HCT116 (cell line): ENCODE results near the gene ICA1L. TPM values are rescaled to one million over a fixed set of nuclear protein-coding genes. Genes with fewer than 3 reads are reported as not detected.

Experiments used
- ATAC-seq: fragments of 200-7000 bp; cut with Tn5 transposase; 2 replicates; pipeline ENCODE4 v1.9.1; 2020; ENCODE audit warnings: mild to moderate bottlenecking, moderate library complexity
- Bru-seq: library from RNA; stranded (reverse); fragments of 400-500 nt; gene quantifications from one replicate; lab custom pipeline; 2021; lab: Mats Ljungman, UMichigan
- BruChase-seq, 2 experiments: library from RNA; stranded (reverse); fragments of 400-500 nt; gene quantifications; one replicate each; lab custom pipeline; 2021; lab: Mats Ljungman, UMichigan
- BruUV-seq: library from RNA; stranded (reverse); fragments of 400-500 nt; replicated peaks from 2 replicates; lab custom pipeline; 2021; lab: Mats Ljungman, UMichigan
- CTCF ChIA-PET: fragments of 300-600 bp; sonication (Branson Sonifier 250); formaldehyde crosslinking; loops from one replicate; lab custom pipeline; 2021; ENCODE audit warnings: antibody characterized with exemption; lab: Charles Lee
- POLR2A ChIA-PET: fragments of 300-600, 350-600 bp; sonication (Branson Sonifier 250); formaldehyde crosslinking; loops from one replicate; lab custom pipeline; 2021; ENCODE audit warnings: antibody characterized with exemption; lab: Charles Lee
- RAD21 ChIA-PET, 2 experiments: fragments of 300-600 bp; sonication (Branson Sonifier 250); formaldehyde crosslinking; loops; one replicate each; lab custom pipeline; 2023; ENCODE audit warnings: low total read pairs in 2 of 2; ENCODE audit not compliant: uncharacterized antibody in 2 of 2, unreplicated experiment in 2 of 2, low non-redundant PET in 1 of 2; lab: Charles Lee
- DNase-seq: peaks from one replicate; pipeline ENCODE4 v3.0.0-alpha.2; 2010; ENCODE audit warnings: low read depth, low spot score
- H2AFZ ChIP-seq: fragments of 200-600 bp; shearing (Covaris generic), sonication (generic); 2 replicates; pipeline ENCODE4 v1.6.1; 2017; ENCODE audit warnings: low read depth, mixed run types, mixed read lengths, antibody characterized with exemption, low read length; ENCODE audit not compliant: poor library complexity, severe bottlenecking
- H3K27ac ChIP-seq: 2 replicates; pipeline ENCODE4 v1.5.1; 2012; ENCODE audit warnings: low read depth, low read length
- H3K27me3 ChIP-seq: fragments of 200-600 bp; sonication (generic); 2 replicates; pipeline ENCODE4 v1.6.1; 2016; ENCODE audit warnings: mixed run types, low read length, mixed read lengths; ENCODE audit not compliant: insufficient read depth
- H3K36me3 ChIP-seq, 2 experiments: fragments of 200-500 bp in 1 of 2; fragments of 200-600 bp in 1 of 2; sonication (Bioruptor generic) in 1 of 2; sonication (generic) in 1 of 2; 2 replicates each; pipeline versions ENCODE4 v1.5.1 to v1.6.1; 2014 to 2016; ENCODE audit warnings: low read length in 2 of 2, inconsistent platforms in 1 of 2, mixed read lengths in 1 of 2, mixed run types in 1 of 2; ENCODE audit not compliant: insufficient read depth in 2 of 2, control insufficient read depth in 1 of 2
- H3K4me1 ChIP-seq, 2 experiments: fragments of 200-600 bp in 1 of 2; sonication (generic) in 1 of 2; 2 replicates each; pipeline versions ENCODE4 v1.5.1 to v1.6.1; 2012 to 2017; ENCODE audit warnings: low read length in 2 of 2, inconsistent platforms in 1 of 2, mild to moderate bottlenecking in 1 of 2, mixed read lengths in 1 of 2, mixed run types in 1 of 2, moderate library complexity in 1 of 2; ENCODE audit not compliant: insufficient read depth in 2 of 2, control insufficient read depth in 1 of 2
- H3K4me2 ChIP-seq: fragments of 200-600 bp; sonication (generic); 2 replicates; pipeline ENCODE4 v1.6.1; 2017; ENCODE audit warnings: mixed run types, low read length, mixed read lengths
- H3K4me3 ChIP-seq, 2 experiments: fragments of 200-600 bp in 1 of 2; sonication (generic) in 1 of 2; replicated peaks in 1 of 2; 2 replicates each; pipeline ENCODE4 v1.5.1; 2011 to 2016; ENCODE audit warnings: low read length in 2 of 2, control low read depth in 1 of 2, low read depth in 1 of 2, mild to moderate bottlenecking in 1 of 2, mixed read lengths in 1 of 2, mixed run types in 1 of 2
- H3K79me2 ChIP-seq: fragments of 200-600 bp; sonication (generic); 2 replicates; pipeline ENCODE4 v1.6.1; 2017; ENCODE audit warnings: mild to moderate bottlenecking, mixed run types, low read length, moderate library complexity, mixed read lengths; ENCODE audit not compliant: insufficient read depth
- H3K9ac ChIP-seq: fragments of 200-600 bp; sonication (generic); 2 replicates; pipeline ENCODE4 v1.6.1; 2016; ENCODE audit warnings: low read length, mixed read lengths
- H3K9me2 ChIP-seq: fragments of 200-600 bp; sonication (generic), shearing (Covaris generic); 2 replicates; pipeline ENCODE4 v1.6.1; 2017; ENCODE audit warnings: mixed run types, mild to moderate bottlenecking, moderate library complexity; ENCODE audit not compliant: insufficient read depth
- H3K9me3 ChIP-seq, 2 experiments: fragments of 200-500 bp in 1 of 2; fragments of 200-600 bp in 1 of 2; sonication (Bioruptor generic) in 1 of 2; sonication (generic) in 1 of 2; 2 replicates each; pipeline ENCODE4 v1.6.1; 2014 to 2017; ENCODE audit warnings: low read length in 2 of 2, mixed read lengths in 2 of 2, inconsistent platforms in 1 of 2, low read depth in 1 of 2, mild to moderate bottlenecking in 1 of 2, mixed run types in 1 of 2, moderate library complexity in 1 of 2; ENCODE audit not compliant: control insufficient read depth in 1 of 2, insufficient read depth in 1 of 2
- H4K20me1 ChIP-seq: fragments of 200-600 bp; sonication (generic), shearing (Covaris generic); 2 replicates; pipeline ENCODE4 v1.6.1; 2017; ENCODE audit warnings: mixed run types, mild to moderate bottlenecking, moderate library complexity; ENCODE audit not compliant: insufficient read depth
- ATF3 ChIP-seq: IDR thresholded peaks from 2 replicates; pipeline ENCODE4 v1.6.1; 2012
- CBX3 ChIP-seq: IDR thresholded peaks from 2 replicates; pipeline ENCODE4 v1.6.1; 2012; ENCODE audit warnings: low read depth
- EGR1 ChIP-seq: IDR thresholded peaks from 2 replicates; pipeline ENCODE4 v1.6.1; 2012; ENCODE audit warnings: low read depth
- EZH2 ChIP-seq: fragments of 200-600 bp; sonication (generic); IDR thresholded peaks from 2 replicates; pipeline ENCODE4 v1.6.1; 2017; ENCODE audit warnings: antibody characterized with exemption, mixed run types
- EZH2phosphoT487 ChIP-seq: fragments of 200-600 bp; IDR thresholded peaks from 2 replicates; pipeline ENCODE4 v1.6.1; 2018; ENCODE audit warnings: antibody characterized with exemption, borderline replicate concordance
- FOSL1 ChIP-seq: IDR thresholded peaks from 2 replicates; pipeline ENCODE4 v1.6.1; 2012; ENCODE audit warnings: low read depth
- JUND ChIP-seq: IDR thresholded peaks from 2 replicates; pipeline ENCODE4 v1.6.1; 2012
- POLR2A ChIP-seq: IDR thresholded peaks from 2 replicates; pipeline ENCODE4 v1.7.0; 2011; ENCODE audit warnings: borderline replicate concordance; ENCODE audit not compliant: insufficient read depth, insufficient read length; ENCODE audit errors: extremely low read depth
- POLR2AphosphoS5 ChIP-seq: IDR thresholded peaks from 2 replicates; pipeline ENCODE4 v1.6.1; 2011; ENCODE audit warnings: mild to moderate bottlenecking, low read depth, low read length, moderate library complexity
- REST ChIP-seq: IDR thresholded peaks from 2 replicates; pipeline ENCODE4 v1.6.1; 2012; ENCODE audit warnings: low read depth
- SIN3A ChIP-seq: IDR thresholded peaks from 2 replicates; pipeline ENCODE4 v1.6.1; 2012; ENCODE audit warnings: low read depth
- SRF ChIP-seq: IDR thresholded peaks from 2 replicates; pipeline ENCODE4 v1.6.1; 2012; ENCODE audit warnings: low read depth
- TCF7L2 ChIP-seq: IDR thresholded peaks from 2 replicates; pipeline ENCODE4 v1.7.0; 2011; ENCODE audit warnings: borderline replicate concordance, inconsistent platforms; ENCODE audit not compliant: insufficient read depth, insufficient read length; ENCODE audit errors: extremely low read depth
- YY1 ChIP-seq: IDR thresholded peaks from 2 replicates; pipeline ENCODE4 v1.6.1; 2011; ENCODE audit warnings: low read length, low read depth, moderate library complexity, mild to moderate bottlenecking; ENCODE audit not compliant: insufficient replicate concordance; ENCODE audit errors: extremely low read depth
- ZBTB33 ChIP-seq: IDR thresholded peaks from 2 replicates; pipeline ENCODE4 v1.6.1; 2011; ENCODE audit warnings: mild to moderate bottlenecking, low read length, moderate library complexity; ENCODE audit not compliant: insufficient replicate concordance; ENCODE audit errors: extremely low read depth
- ZFX ChIP-seq: fragments of 450-650 bp; IDR thresholded peaks from 2 replicates; pipeline ENCODE4 v1.6.1; 2017
- ZNF274 ChIP-seq: fragments of 200-500 bp; sonication (Bioruptor generic); IDR thresholded peaks from 2 replicates; pipeline ENCODE4 v1.6.1; 2014; ENCODE audit warnings: mild to moderate bottlenecking, low read depth, low read length, inconsistent platforms
- intact Hi-C: fragments of 100-400 bp; cut with micrococcal nuclease; formaldehyde crosslinking; loops from 2 replicates; pipeline ENCODE4 v1.10.0; 2022
- long read RNA-seq: library from polyadenylated mRNA; unstranded; transcript quantifications from one replicate; pipeline ENCODE4 v2.0.0, GENCODE V29; 2021; ENCODE audit not compliant: unreplicated experiment
- polyA plus RNA-seq: library from polyadenylated mRNA; unstranded; fragments of >200 nt; gene quantifications from 2 replicates; pipeline ENCODE4 v1.2.1, GENCODE V29; 2012; ENCODE audit warnings: missing spikeins
- total RNA-seq: library from RNA; stranded (reverse); gene quantifications from one replicate; pipeline ENCODE4 v1.2.1, GENCODE V29; 2021; ENCODE audit not compliant: unreplicated experiment
- TF ChIP-seq, protein P1 (sequence below): IDR thresholded peaks from 2 replicates; pipeline ENCODE4 v1.6.1; 2012

ICA1L gene
- total RNA-seq (2.5 TPM), Bru-seq, nascent RNA (percentile 39 among the genes with signal in this experiment), BruChase-seq, experiment 1, labeled RNA remaining after a 6-hour chase (percentile 44 among the genes with signal in this experiment), BruChase-seq, experiment 2, labeled RNA remaining after a 2-hour chase (percentile 43 among the genes with signal in this experiment)
- 0.56 and 0.59 TPM in 2 replicates for polyA plus RNA-seq
- long read RNA-seq, partial matches to known transcripts, result 0 of 3 reads
- long read RNA-seq, other reads (novel, unspliced or antisense), result 3 of 3 reads

DNA sequence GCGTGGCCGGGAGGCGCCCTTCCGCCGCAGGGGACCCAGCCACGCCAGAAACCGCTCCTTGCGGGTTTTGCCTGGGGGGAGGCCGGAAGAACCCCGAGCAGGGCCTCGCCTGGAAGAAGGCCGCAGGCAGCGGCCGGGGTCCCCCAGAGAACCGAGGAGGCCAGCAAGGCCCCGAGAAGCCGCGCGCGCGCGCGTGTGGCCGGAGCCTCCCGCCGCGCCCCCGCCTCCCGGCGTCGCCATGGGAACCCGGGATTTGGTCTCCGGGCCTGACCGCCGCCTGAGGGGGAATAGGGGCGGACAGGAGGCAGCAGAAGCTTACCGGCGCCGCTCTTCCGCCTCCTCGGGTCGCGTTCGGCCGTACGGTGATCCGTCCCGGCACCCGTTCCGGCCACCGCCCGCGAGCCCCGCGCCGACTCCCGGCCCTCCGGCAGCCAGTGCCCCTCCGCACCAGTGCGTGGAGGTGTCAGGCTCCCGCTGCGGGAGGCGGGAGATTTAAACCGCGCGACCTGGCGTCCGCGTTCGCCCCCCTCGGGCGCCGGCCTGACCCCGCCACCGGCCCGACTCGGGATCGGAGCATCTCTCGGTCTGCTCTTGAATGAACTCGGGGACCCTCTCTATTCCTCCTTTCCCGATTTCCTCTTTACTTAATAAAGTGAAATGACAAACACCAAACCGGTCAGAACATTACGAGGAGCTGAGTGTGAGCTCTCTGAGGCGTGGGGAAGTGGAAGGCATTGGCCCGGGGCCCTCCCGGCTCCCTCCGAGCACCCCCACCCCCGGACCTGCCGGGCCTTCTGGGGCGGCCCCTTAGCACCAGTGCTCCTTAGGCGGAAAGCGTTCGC lies at the start of gene ICA1L:
Gene ICA1L, minus strand, starts transcription at position 467 of the 842 bp plus-strand sequence. CDS start 42,757 bp downstream, outside the sequence.
- no peaks in the 10 kb centered on the region for H3K27me3 ChIP-seq
- TF ChIP-seq POLR2AphosphoS5 (no peak), ZNF274 (no peak), ZFX (peak; percentile 91), EZH2 (no peak), ATF3 (no peak), SIN3A (peak; percentile 35), ZBTB33 (no peak), REST (no peak), SRF (no peak), CBX3 (no peak), EGR1 (peak; percentile 69), EZH2phosphoT487 (no peak), JUND (no peak), TCF7L2 (no peak), POLR2A (no peak), YY1 (no peak), FOSL1 (no peak)
- TF ChIP-seq, protein P1, sequence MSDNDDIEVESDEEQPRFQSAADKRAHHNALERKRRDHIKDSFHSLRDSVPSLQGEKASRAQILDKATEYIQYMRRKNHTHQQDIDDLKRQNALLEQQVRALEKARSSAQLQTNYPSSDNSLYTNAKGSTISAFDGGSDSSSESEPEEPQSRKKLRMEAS, result no peak; the same call in 1 of the 2 replicates
- TF ChIP-seq, all 23 proteins: peak for 3
- peak; percentile 69 for ATAC-seq
- POLR2A ChIA-PET, result no interaction called here
- Histone ChIP-seq H3K4me3 (peak within 1 kb of the TSS; percentile 61 to 68), H2AFZ (peak within 1 kb of the TSS; percentile 71), H3K9me2 (no peaks in the 10 kb centered on the region), H3K27ac (peak within 1 kb of the TSS; percentile 38), H3K4me1 (peaks cover 7 to 13% of the 10 kb centered on the region in 2 experiments), H3K4me2 (peak within 1 kb of the TSS; percentile 91), H3K9ac (peak within 1 kb of the TSS; percentile 71), H3K79me2 (no peaks in the 10 kb centered on the region), H3K36me3 (no peaks in the 10 kb centered on the region), H4K20me1 (no peaks in the 10 kb centered on the region), H3K9me3 (no peaks in the 10 kb centered on the region)
- CTCF ChIA-PET, result interaction anchor here (0.9 kb wide), 1 partner anchor 283 kb away, joined by 4 read pairs; no protein-coding TSS in a partner anchor
- intact Hi-C loops, result loop anchor here (5.0 kb wide), 2 partner anchors 284 to 299 kb away; no protein-coding TSS in a partner anchor
- RAD21 ChIA-PET, result interaction anchor here in 1 of 2 experiments (0.6 kb wide), 1 partner anchor 37 kb away, joined by 3 read pairs; no protein-coding TSS in a partner anchor
- DNase-seq, result no peak
- BruUV-seq, result no TSS peak
